GM12864 (cell line): ENCODE results near the gene AMER2.

Experiments used
- DNase-seq: peaks from one replicate; pipeline ENCODE4 v3.0.0-alpha.2; 2011; ENCODE audit warnings: low read depth
- H3K4me3 ChIP-seq: 2 replicates; pipeline ENCODE4 v1.5.1; 2011; ENCODE audit warnings: mild to moderate bottlenecking, low read depth, low read length, control low read depth
- TF ChIP-seq, protein P1 (sequence below): IDR thresholded peaks from 2 replicates; pipeline ENCODE4 v1.5.1; 2011; ENCODE audit warnings: low read depth, mild to moderate bottlenecking, moderate library complexity, low read length, control low read depth, inconsistent platforms; ENCODE audit errors: missing control alignments

AMER2 gene

GRCh38 chr13:25210842-25211569, 38.9 kb upstream of the AMER2 start:
- no peak for DNase-seq
- H3K4me3 ChIP-seq: no peak overlapping the region
- TF ChIP-seq, protein P1, sequence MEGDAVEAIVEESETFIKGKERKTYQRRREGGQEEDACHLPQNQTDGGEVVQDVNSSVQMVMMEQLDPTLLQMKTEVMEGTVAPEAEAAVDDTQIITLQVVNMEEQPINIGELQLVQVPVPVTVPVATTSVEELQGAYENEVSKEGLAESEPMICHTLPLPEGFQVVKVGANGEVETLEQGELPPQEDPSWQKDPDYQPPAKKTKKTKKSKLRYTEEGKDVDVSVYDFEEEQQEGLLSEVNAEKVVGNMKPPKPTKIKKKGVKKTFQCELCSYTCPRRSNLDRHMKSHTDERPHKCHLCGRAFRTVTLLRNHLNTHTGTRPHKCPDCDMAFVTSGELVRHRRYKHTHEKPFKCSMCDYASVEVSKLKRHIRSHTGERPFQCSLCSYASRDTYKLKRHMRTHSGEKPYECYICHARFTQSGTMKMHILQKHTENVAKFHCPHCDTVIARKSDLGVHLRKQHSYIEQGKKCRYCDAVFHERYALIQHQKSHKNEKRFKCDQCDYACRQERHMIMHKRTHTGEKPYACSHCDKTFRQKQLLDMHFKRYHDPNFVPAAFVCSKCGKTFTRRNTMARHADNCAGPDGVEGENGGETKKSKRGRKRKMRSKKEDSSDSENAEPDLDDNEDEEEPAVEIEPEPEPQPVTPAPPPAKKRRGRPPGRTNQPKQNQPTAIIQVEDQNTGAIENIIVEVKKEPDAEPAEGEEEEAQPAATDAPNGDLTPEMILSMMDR: no peak

DNA sequence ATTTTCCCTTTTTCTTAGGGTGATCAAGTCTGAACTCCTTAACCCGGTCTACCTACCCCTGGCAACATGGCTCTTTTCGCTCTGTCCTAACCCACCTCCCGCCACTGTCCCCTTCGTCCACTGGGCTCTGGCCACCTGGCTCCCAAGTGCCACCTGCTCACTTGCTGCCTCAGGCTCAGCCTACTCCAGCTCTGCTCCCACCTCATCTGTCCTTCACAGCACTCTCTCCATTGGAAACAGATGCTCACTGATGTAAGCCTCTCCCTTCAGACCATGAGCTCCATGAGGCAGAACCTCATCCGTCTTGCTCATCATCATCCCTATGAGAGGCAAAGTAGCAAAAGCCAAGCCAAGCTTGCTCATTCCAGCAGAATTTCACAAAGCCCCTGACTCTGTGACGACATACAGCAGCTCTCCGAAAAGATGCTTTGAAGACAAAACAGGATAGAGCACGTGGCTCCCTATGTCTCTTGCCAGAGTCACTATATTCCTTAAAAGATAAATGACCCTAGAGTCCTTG, 35.3 kb upstream of the AMER2 start:
- TF ChIP-seq, protein P1: no peak
- no peak overlapping the region for H3K4me3 ChIP-seq
- DNase-seq: no peak

GRCh38 chr13:25204863-25205262, 32.8 kb upstream of the AMER2 start:
- no peak for DNase-seq
- TF ChIP-seq, protein P1: no peak
- no peak overlapping the region for H3K4me3 ChIP-seq

GRCh38 chr13:25203127-25203740, 31.1 kb upstream of the AMER2 start:
- H3K4me3 ChIP-seq: no peak overlapping the region
- TF ChIP-seq, protein P1: no peak
- no peak for DNase-seq

DNA sequence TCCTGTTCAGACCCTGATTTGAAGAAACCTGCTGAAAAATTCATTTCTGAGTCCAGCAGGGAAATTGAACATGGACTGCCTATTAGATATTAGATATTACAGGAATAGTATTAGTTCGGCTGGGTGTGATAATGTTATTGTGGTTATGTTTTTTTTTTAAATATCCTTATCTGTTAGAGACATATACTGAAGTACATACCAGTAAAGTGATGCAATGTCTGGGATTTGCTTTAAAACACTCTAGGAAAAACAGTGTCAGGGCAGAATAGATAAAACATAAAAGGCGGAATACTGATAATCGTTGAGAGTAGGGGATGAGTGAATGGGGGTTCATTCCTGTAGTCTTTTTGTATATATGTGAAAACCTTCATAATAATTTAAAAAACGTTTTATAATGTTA, 28.7 kb upstream of the AMER2 start:
- no peak for DNase-seq
- TF ChIP-seq, protein P1: no peak
- no peak overlapping the region for H3K4me3 ChIP-seq

- TF ChIP-seq, protein P1: no peak
- no peak for DNase-seq
- no peak overlapping the region for H3K4me3 ChIP-seq
Observed at GRCh38 chr13:25198647-25199046, 26.6 kb upstream of the AMER2 start.

- DNase-seq: no peak
- no peak overlapping the region for H3K4me3 ChIP-seq
- TF ChIP-seq, protein P1: no peak
Observed at GRCh38 chr13:25196971-25197370, 24.9 kb upstream of the AMER2 start.
